HG02623 (cell line): ENCODE results near the gene DGKI.
"Not testable (repeated sequence)": the region's sequence is repeated elsewhere in the genome, so short reads cannot be mapped to it uniquely, and the experiment has no call there.

Experiments
- ATAC-seq: cut with Tn5 transposase; IDR thresholded peaks from one replicate; pipeline ENCODE4 v1.9.1; 2021; ENCODE audit warnings: moderate library complexity; ENCODE audit not compliant: unreplicated experiment

Gene DGKI

GRCh38 chr7:137484326-137484725 is 362.4 kb downstream of the DGKI start:
- no peak for ATAC-seq

- no peak for ATAC-seq
Measured at GRCh38 chr7:137482466-137482865, 364.3 kb downstream of the DGKI start.

- no peak for ATAC-seq
Measured at GRCh38 chr7:137480824-137481365, 365.9 kb downstream of the DGKI start.

- ATAC-seq = no peak
Measured at GRCh38 chr7:137480401-137480800, 366.4 kb downstream of the DGKI start.

- ATAC-seq = no peak
Measured at GRCh38 chr7:137476937-137477336, 369.8 kb downstream of the DGKI start.

GRCh38 chr7:137475966-137476365 is 370.8 kb downstream of the DGKI start:
- no peak for ATAC-seq

- ATAC-seq = no peak
Measured at GRCh38 chr7:137474540-137475026, 372.2 kb downstream of the DGKI start.

- no peak for ATAC-seq
Measured at GRCh38 chr7:137471128-137471527, 375.6 kb downstream of the DGKI start.

- ATAC-seq = no peak
Measured at GRCh38 chr7:137469858-137470257, 376.9 kb downstream of the DGKI start.

- ATAC-seq = no peak
Measured at GRCh38 chr7:137469191-137469811, 377.5 kb downstream of the DGKI start.

GRCh38 chr7:137462847-137463246 is 383.9 kb downstream of the DGKI start:
- ATAC-seq = no peak

- no peak for ATAC-seq
Measured at GRCh38 chr7:137462074-137462715, 384.6 kb downstream of the DGKI start.

- no peak for ATAC-seq
Measured at GRCh38 chr7:137458399-137458798, 388.4 kb downstream of the DGKI start.

GRCh38 chr7:137454767-137455166 is 392.0 kb downstream of the DGKI start:
- ATAC-seq = no peak

GRCh38 chr7:137454246-137454724 is 392.5 kb downstream of the DGKI start:
- no peak for ATAC-seq

GRCh38 chr7:137453356-137453755 is 393.4 kb downstream of the DGKI start:
- no peak for ATAC-seq

GRCh38 chr7:137449016-137449415 is 397.8 kb downstream of the DGKI start:
- ATAC-seq = no peak

GRCh38 chr7:137448572-137448971 is 398.2 kb downstream of the DGKI start:
- ATAC-seq = not testable (repeated sequence)

GRCh38 chr7:137446025-137446424 is 400.7 kb downstream of the DGKI start:
- no peak for ATAC-seq

- ATAC-seq = no peak
Measured at GRCh38 chr7:137445268-137445667, 401.5 kb downstream of the DGKI start.

- no peak for ATAC-seq
Measured at GRCh38 chr7:137443616-137444015, 403.2 kb downstream of the DGKI start.

GRCh38 chr7:137441451-137441850 is 405.3 kb downstream of the DGKI start:
- ATAC-seq = no peak
